ENCODE data around the gene ACAA2.

DNA sequence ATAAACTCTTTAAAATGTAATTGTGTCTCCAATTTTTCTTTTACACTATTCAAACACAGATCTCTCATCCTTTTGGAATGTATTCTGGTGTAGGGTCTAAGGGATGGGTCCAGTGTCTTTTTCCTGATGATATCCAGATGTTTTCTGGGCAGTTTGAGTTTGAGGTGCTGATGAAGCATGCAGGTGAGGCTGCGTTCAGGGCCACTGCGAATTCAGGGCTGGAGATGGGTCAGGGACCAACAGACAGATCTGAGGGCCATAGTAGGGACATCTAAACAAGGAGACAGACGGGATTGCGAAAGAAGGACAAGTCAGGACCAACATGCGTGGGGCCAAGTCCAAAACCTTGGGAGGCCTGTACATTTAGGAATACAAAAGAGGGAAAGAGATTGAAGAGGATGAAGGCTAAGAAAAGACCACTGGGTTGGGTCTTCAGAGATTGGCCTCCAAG is 70.2 kb downstream of the ACAA2 start:
- TF ChIP-seq, protein P1, sequence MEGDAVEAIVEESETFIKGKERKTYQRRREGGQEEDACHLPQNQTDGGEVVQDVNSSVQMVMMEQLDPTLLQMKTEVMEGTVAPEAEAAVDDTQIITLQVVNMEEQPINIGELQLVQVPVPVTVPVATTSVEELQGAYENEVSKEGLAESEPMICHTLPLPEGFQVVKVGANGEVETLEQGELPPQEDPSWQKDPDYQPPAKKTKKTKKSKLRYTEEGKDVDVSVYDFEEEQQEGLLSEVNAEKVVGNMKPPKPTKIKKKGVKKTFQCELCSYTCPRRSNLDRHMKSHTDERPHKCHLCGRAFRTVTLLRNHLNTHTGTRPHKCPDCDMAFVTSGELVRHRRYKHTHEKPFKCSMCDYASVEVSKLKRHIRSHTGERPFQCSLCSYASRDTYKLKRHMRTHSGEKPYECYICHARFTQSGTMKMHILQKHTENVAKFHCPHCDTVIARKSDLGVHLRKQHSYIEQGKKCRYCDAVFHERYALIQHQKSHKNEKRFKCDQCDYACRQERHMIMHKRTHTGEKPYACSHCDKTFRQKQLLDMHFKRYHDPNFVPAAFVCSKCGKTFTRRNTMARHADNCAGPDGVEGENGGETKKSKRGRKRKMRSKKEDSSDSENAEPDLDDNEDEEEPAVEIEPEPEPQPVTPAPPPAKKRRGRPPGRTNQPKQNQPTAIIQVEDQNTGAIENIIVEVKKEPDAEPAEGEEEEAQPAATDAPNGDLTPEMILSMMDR (IDR thresholded peaks at IDR 0.05; ENCODE audit: poor library complexity) = no peak
- no peak for TF ChIP-seq EZH2phosphoT487 (IDR thresholded peaks at IDR 0.05; ENCODE audit: low read depth, severe bottlenecking, unreplicated experiment)
